Mesendoderm (in vitro differentiated cells): ENCODE data around the gene NSUN6.

Source experiments
- DNase-seq: peaks from one replicate; pipeline ENCODE4 v3.0.0; 2013
- H2AK5ac ChIP-seq: 2 replicates; pipeline ENCODE4 v1.6.1; 2013; ENCODE audit warnings: low read length, inconsistent platforms
- H2BK120ac ChIP-seq: 2 replicates; pipeline ENCODE4 v1.6.1; 2013; ENCODE audit warnings: low read depth, mild to moderate bottlenecking, low read length, moderate library complexity, mixed read lengths
- H2BK15ac ChIP-seq: replicated peaks from 2 replicates; pipeline ENCODE4 v1.6.1; 2013; ENCODE audit warnings: low read depth, mild to moderate bottlenecking, moderate library complexity
- H2BK5ac ChIP-seq: 2 replicates; pipeline ENCODE4 v1.6.1; 2013; ENCODE audit warnings: low read length, inconsistent platforms
- H3K18ac ChIP-seq: 2 replicates; pipeline ENCODE4 v1.6.1; 2013; ENCODE audit warnings: mild to moderate bottlenecking, low read length, mixed read lengths
- H3K23ac ChIP-seq: one replicate; pipeline ENCODE4 v1.6.1; 2013; ENCODE audit warnings: low read length
- H3K27ac ChIP-seq: 2 replicates; pipeline ENCODE4 v1.5.1; 2013; ENCODE audit warnings: low read depth, mild to moderate bottlenecking, inconsistent platforms, low read length, moderate library complexity
- H3K27me3 ChIP-seq: 2 replicates; pipeline ENCODE4 v1.6.1; 2013; ENCODE audit warnings: low read length, control low read depth, mild to moderate bottlenecking, inconsistent platforms; ENCODE audit not compliant: insufficient read depth, poor library complexity
- H3K36me3 ChIP-seq: 2 replicates; pipeline ENCODE4 v1.6.1; 2013; ENCODE audit warnings: low read length, inconsistent platforms; ENCODE audit not compliant: control insufficient read depth, insufficient read depth
- H3K4ac ChIP-seq: one replicate; pipeline ENCODE4 v1.6.1; 2013; ENCODE audit warnings: low read depth, mild to moderate bottlenecking, low read length, moderate library complexity
- H3K4me1 ChIP-seq: 2 replicates; pipeline ENCODE4 v1.6.1; 2013; ENCODE audit warnings: low read depth, low read length, inconsistent platforms; ENCODE audit not compliant: control insufficient read depth
- H3K4me2 ChIP-seq: 2 replicates; pipeline ENCODE4 v1.6.1; 2013; ENCODE audit warnings: low read length
- H3K4me3 ChIP-seq: 2 replicates; pipeline ENCODE4 v1.5.1; 2013; ENCODE audit warnings: mild to moderate bottlenecking, low read length
- H3K56ac ChIP-seq: one replicate; pipeline ENCODE4 v1.6.1; 2013; ENCODE audit warnings: low read length
- H3K79me1 ChIP-seq: 2 replicates; pipeline ENCODE4 v1.6.1; 2013; ENCODE audit warnings: low read length, inconsistent platforms
- H3K79me2 ChIP-seq: 2 replicates; pipeline ENCODE4 v1.6.1; 2013; ENCODE audit warnings: mild to moderate bottlenecking, low read length; ENCODE audit not compliant: control insufficient read depth, insufficient read depth
- H3K9ac ChIP-seq: 2 replicates; pipeline ENCODE4 v1.6.1; 2013; ENCODE audit warnings: low read length, inconsistent platforms
- H4K5ac ChIP-seq: one replicate; pipeline ENCODE4 v1.6.1; 2013; ENCODE audit warnings: low read length
- H4K8ac ChIP-seq: one replicate; pipeline ENCODE4 v1.6.1; 2013; ENCODE audit warnings: low read depth, mild to moderate bottlenecking, control low read depth, low read length, moderate library complexity
- WGBS: extraction: QIAGEN DNeasy Blood & Tissue Kit; methylation state at CpG from one replicate; pipeline ENCODE4 v1.1.7; 2013; ENCODE audit warnings: low lambda C conversion rate, missing lambda C conversion rate; ENCODE audit not compliant: insufficient coverage; ENCODE audit errors: extremely low coverage; 5-methylcytosine and 5-hydroxymethylcytosine counted together

NSUN6 gene

GRCh38 chr10:18658271-18659124 lies 7.1 kb upstream of the NSUN6 start:
- Histone ChIP-seq H3K56ac (peak overlapping the region; percentile 91), H3K36me3 (no peaks in the 10 kb centered on the region), H4K5ac (peak overlapping the region; percentile 59), H3K79me2 (peaks cover 36% of the 10 kb centered on the region), H2BK15ac (no peak overlapping the region), H2BK5ac (no peak overlapping the region), H3K23ac (no peak overlapping the region), H3K4ac (peak overlapping the region; percentile 62), H3K27ac (peak overlapping the region; percentile 22), H4K8ac (peak overlapping the region; percentile 98), H3K4me1 (peaks cover 6% of the 10 kb centered on the region), H3K27me3 (no peaks in the 10 kb centered on the region), H3K18ac (peak overlapping the region; percentile 54), H2BK120ac (no peak overlapping the region), H3K79me1 (peaks cover 2% of the 10 kb centered on the region), H3K9ac (peak overlapping the region; percentile 93), H3K4me2 (peak overlapping the region; percentile 41), H2AK5ac (peak overlapping the region; percentile 27), H3K4me3 (peak overlapping the region; percentile 74)
- WGBS, result no CpG with 5 or more reads among the region's 23 CpGs
- DNase-seq, result no peak

- no peak overlapping the region for H2BK5ac ChIP-seq
- H3K27me3 ChIP-seq, result no peaks in the 10 kb centered on the region
- H2AK5ac ChIP-seq, result no peak overlapping the region
- H3K79me2 ChIP-seq, result peaks cover 22% of the 10 kb centered on the region
- no peak overlapping the region for H2BK15ac ChIP-seq
- DNase-seq, result no peak
- H3K4ac ChIP-seq, result no peak overlapping the region
- H3K9ac ChIP-seq, result no peak overlapping the region
- peaks cover 5% of the 10 kb centered on the region for H3K4me1 ChIP-seq
- no peaks in the 10 kb centered on the region for H3K36me3 ChIP-seq
- no peak overlapping the region for H3K4me3 ChIP-seq
- no peak overlapping the region for H2BK120ac ChIP-seq
- H3K23ac ChIP-seq, result no peak overlapping the region
- H4K8ac ChIP-seq, result no peak overlapping the region
- no CpG with 5 or more reads among the region's 3 CpGs for WGBS
- H3K18ac ChIP-seq, result no peak overlapping the region
- H3K4me2 ChIP-seq, result no peak overlapping the region
- no peak overlapping the region for H3K56ac ChIP-seq
- H3K27ac ChIP-seq, result no peak overlapping the region
- peaks cover 2% of the 10 kb centered on the region for H3K79me1 ChIP-seq
- no peak overlapping the region for H4K5ac ChIP-seq
Measured at GRCh38 chr10:18656724-18657123, 5.3 kb upstream of the NSUN6 start.

- no peak overlapping the region for H3K23ac ChIP-seq
- H3K4me1 ChIP-seq, result peaks cover under 1% of the 10 kb centered on the region
- H3K27me3 ChIP-seq, result no peaks in the 10 kb centered on the region
- no peak overlapping the region for H2BK120ac ChIP-seq
- H3K4ac ChIP-seq, result no peak overlapping the region
- H2AK5ac ChIP-seq, result no peak overlapping the region
- H3K4me3 ChIP-seq, result no peak overlapping the region
- no peak overlapping the region for H3K4me2 ChIP-seq
- no peak overlapping the region for H3K18ac ChIP-seq
- H3K79me2 ChIP-seq, result peaks cover 9% of the 10 kb centered on the region
- no peak overlapping the region for H3K9ac ChIP-seq
- H2BK5ac ChIP-seq, result no peak overlapping the region
- WGBS, result no CpG with 5 or more reads among the region's 3 CpGs
- H3K56ac ChIP-seq, result no peak overlapping the region
- H3K36me3 ChIP-seq, result no peaks in the 10 kb centered on the region
- H4K8ac ChIP-seq, result no peak overlapping the region
- H3K27ac ChIP-seq, result no peak overlapping the region
- H2BK15ac ChIP-seq, result no peak overlapping the region
- H4K5ac ChIP-seq, result no peak overlapping the region
- no peak for DNase-seq
- no peaks in the 10 kb centered on the region for H3K79me1 ChIP-seq
Measured at GRCh38 chr10:18653112-18653511, 1.7 kb upstream of the NSUN6 start.

GRCh38 chr10:18650404-18650997 lies 886 bp downstream of the NSUN6 start:
- Histone ChIP-seq H3K79me1 (no peaks in the 10 kb centered on the region), H3K36me3 (no peaks in the 10 kb centered on the region), H3K56ac (peak overlapping the region; percentile 80), H3K9ac (peak overlapping the region; percentile 70), H3K4me3 (peak overlapping the region; percentile 70), H2AK5ac (no peak overlapping the region), H3K27me3 (no peaks in the 10 kb centered on the region), H3K4me2 (peak overlapping the region; percentile 92), H3K18ac (no peak overlapping the region), H2BK120ac (no peak overlapping the region), H2BK15ac (no peak overlapping the region), H3K27ac (no peak overlapping the region), H3K23ac (no peak overlapping the region), H4K8ac (no peak overlapping the region), H4K5ac (no peak overlapping the region), H2BK5ac (no peak overlapping the region), H3K4me1 (no peaks in the 10 kb centered on the region), H3K4ac (no peak overlapping the region), H3K79me2 (peaks cover 9% of the 10 kb centered on the region)
- no CpG with 5 or more reads among the region's 6 CpGs for WGBS
- no peak for DNase-seq

GRCh38 chr10:18649364-18649959 lies 1.9 kb downstream of the NSUN6 start:
- DNase-seq, result no peak
- Histone ChIP-seq H2BK5ac (no peak overlapping the region), H4K8ac (no peak overlapping the region), H3K4me3 (no peak overlapping the region), H2BK120ac (no peak overlapping the region), H3K4me1 (no peaks in the 10 kb centered on the region), H3K79me1 (no peaks in the 10 kb centered on the region), H3K9ac (no peak overlapping the region), H3K36me3 (no peaks in the 10 kb centered on the region), H3K27ac (no peak overlapping the region), H2AK5ac (no peak overlapping the region), H3K4ac (no peak overlapping the region), H3K27me3 (no peaks in the 10 kb centered on the region), H2BK15ac (no peak overlapping the region), H3K23ac (no peak overlapping the region), H3K18ac (no peak overlapping the region), H3K56ac (no peak overlapping the region), H3K79me2 (peaks cover 9% of the 10 kb centered on the region), H3K4me2 (no peak overlapping the region), H4K5ac (no peak overlapping the region)
- WGBS, result no CpG with 5 or more reads among the region's 7 CpGs
